T-helper 22 cell (primary cell): ENCODE measurements around the gene AKR1C1.
"Not testable (repeated sequence)": the region's sequence is repeated elsewhere in the genome, so short reads cannot be mapped to it uniquely, and the experiment has no call there.

Source experiments
- DNase-seq: peaks from one replicate; pipeline ENCODE4 v3.0.0-alpha.2; 2020; ENCODE audit warnings: low read depth

Gene AKR1C1

DNA sequence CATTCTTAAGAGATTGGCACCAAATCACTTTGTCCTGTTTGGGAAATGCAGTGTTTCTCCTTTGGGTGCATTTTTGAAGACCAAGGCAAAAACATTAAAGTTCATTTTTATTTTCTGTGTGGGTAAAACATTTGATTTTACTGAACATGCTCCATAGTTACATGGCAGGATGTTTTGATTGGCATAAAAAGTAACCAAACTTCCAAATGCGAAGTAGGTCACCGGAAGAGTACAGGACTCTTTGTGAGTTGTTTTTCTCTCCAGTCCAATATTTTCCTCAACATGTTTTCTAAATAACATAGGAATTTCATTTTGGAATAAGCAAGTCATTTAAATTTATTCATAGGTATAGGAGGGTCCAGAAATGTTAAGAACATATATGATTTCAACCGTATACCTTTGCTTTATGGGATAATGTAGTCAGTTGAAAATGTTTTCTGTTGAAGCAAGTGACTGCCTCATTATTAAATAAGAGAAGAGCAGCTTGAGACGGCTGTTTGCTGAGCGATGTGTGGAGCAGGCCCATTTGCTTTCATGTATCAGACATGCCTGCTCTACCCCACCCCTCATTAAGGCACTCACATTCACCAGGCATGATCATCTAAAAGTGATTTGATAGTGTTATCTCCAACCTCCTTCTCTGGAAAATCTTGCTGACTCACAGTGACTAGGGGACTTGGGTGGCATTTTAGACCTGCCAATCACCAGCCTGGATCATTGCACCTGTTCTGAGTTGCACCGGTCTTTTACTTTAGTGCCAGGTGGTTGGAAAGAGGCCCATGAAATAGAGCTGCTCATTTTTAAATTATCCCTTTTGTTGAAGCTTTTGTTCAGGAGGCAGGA, 56.8 kb downstream of the AKR1C1 start:
- not testable (repeated sequence) for DNase-seq

GRCh38 chr10:5021624-5022290, 58.5 kb downstream of the AKR1C1 start:
- DNase-seq, result not testable (repeated sequence)

- no peak for DNase-seq
Measured at GRCh38 chr10:5023177-5023805, 60.1 kb downstream of the AKR1C1 start.

GRCh38 chr10:5025461-5025881, 62.3 kb downstream of the AKR1C1 start:
- DNase-seq, result not testable (repeated sequence)

DNA sequence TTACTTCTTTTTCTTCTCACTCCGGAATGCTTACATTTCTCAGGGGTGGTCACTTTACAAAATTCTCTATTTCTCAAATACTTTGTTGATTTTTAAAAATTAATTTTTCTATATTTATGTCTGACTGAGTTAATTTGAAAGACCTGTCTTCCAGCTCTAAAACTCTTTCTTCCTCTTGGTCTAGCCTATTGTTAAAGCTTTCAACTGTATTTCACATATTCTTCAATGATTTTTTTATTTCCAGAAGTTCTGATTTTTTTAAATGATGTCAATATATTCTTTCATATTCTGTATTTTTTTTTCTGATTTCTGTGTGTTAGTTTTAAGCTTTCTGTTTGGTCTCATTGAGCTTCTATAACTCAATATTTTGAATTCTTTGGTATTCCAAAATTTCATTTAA, 67.8 kb downstream of the AKR1C1 start:
- DNase-seq, result no peak

DNA sequence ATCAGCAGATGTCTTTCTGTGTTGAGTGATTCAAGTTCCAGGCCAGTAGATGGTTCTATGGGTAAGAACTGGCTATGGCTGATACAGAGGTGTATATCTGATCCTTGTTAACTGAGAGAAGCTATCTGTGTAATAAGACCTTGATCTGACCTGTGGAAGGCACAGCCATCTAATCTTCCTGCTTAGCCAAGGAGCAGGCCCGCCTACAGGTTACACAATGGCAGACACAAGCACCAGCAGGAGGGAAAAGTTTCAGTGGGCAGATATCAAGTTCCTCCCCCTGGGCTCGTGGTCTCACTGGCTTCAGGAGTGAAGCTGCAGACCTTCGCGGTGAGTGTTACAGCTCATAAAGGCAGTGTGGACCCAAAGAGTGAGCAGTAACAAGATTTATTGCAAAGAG, 68.4 kb downstream of the AKR1C1 start:
- DNase-seq, result not testable (repeated sequence)

DNA sequence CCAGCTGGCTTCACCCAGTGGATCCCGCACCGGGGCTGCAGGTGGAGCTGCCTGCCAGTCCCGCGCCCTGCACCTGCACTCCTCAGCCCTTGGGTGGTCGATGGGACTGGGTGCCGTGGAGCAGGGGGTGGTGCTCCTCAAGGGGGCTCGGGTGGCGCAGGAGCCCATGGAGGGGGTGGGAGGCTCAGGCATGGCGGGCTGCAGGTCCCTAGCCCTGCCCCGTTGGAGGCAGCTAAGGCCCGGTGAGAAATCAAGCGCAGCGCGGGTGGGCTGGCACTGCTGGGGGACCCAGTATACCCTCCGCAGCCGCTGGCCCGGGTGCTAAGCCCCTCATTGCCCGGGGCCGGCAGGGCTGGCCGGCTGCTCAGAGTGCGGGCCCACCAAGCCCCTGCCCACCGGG, 69.2 kb downstream of the AKR1C1 start:
- DNase-seq, result not testable (repeated sequence)
